ENCODE measurements around the gene CCL23. TPM values are rescaled to one million over a fixed set of nuclear protein-coding genes. Genes with fewer than 3 reads are reported as not detected.
"Not testable (repeated sequence)": the region's sequence is repeated elsewhere in the genome, so short reads cannot be mapped to it uniquely, and the experiment has no call there.

Gene CCL23
- polyA plus RNA-seq, 3 donors = 0.56 TPM; not detected in 2

GRCh38 chr17:36004594-36005108 is 13.1 kb downstream of the CCL23 start:
- peak; percentile 26 for DNase-seq

DNA sequence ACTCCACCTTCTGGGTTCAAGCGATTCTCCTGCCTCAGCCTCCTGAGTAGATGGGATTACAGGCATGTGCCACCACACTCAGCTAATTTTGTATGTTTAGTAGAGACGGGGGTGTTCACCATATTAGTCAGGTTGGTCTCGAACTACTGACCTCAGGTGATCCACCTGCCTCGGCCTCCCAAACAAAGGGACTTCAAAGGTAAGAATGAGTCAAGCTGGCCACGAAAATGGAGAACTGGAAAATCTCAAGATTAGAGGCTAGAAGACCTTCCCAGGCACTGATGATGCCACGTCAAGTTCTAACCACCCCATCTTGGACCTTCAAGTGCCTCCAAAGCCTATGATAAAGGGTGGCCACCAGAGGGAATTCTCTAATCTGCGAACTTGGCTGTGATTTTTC is 15.1 kb downstream of the CCL23 start:
- no peak for DNase-seq

DNA sequence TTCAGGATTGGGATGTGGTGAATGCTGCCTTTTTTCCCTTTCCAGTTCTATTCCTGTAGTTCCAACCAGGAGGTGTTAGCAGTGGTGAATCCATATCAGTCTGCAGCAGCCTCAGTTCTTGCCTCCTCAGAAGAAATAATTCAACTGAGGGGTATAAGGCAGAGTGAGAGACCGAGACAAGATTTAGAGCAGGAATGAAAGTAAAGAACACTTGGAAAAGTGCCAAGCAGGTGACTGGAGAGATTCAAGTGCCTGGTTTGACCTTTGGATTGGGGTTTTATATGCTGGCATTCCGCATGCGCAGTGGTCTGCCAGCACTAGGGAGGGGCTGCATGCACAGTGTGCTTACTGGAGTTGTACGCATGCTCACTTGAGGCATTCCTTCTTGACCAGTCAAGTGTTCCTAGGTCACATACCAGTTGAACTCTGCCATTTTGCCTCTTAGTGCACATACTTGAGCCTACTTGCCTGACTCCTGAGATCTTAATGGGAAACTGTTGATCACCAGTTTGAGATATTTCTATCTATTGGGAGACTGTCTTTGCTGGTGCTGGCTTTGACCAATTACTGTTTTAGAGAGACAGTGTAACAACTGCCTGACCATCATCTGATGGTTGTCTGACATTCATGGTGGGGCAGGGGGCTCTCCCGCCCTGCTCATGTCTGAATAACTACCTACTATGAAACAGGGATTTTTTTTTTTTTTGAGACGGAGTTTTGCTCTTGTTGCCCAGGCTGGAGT is 15.7 kb downstream of the CCL23 start:
- DNase-seq = peak; percentile 68

- no peak for DNase-seq
Observed at GRCh38 chr17:36001110-36001771, 16.5 kb downstream of the CCL23 start, which contains the start of gene CCL15. Gene CCL15, minus strand, starts transcription at chr17:36001553. Its CDS starts 61 bp downstream, at chr17:36001492.

DNA sequence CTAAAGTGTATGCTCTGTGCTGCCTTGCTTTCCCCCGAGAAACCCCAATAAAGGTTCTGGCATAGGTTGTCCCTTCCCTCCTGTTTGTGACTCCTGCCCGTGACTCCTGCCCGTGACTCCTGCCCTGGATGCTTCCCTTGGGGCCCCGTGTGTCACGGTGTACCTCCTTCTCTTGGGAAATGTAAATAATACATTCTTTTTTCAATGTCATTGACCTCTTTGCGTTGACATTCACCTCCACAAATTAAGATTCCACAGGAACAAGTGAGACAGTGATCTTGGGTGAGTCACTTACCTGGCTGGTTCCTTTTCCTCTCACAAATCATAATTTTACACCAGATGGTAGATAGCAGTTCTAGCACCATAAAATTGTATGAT is 17.1 kb downstream of the CCL23 start:
- DNase-seq = no peak

DNA sequence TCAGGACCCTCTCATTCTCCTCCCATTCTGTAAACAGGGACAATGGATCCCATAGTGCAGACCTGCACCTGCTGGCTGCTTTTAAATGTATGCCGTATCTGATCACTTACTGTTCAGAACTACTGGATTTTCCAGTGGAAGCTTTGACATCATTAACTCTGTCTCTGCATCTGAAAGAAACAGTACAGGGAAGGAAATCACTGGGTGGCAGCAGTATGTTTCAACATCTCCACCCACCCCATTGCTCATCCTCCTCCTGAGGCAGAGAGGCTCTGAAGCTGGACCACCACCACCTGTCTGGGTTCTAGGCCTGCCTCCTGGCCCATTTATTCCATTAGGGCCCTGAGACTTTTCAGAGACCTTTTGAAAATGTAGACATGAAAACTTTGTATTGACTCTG is 19.0 kb downstream of the CCL23 start:
- no peak for DNase-seq

DNA sequence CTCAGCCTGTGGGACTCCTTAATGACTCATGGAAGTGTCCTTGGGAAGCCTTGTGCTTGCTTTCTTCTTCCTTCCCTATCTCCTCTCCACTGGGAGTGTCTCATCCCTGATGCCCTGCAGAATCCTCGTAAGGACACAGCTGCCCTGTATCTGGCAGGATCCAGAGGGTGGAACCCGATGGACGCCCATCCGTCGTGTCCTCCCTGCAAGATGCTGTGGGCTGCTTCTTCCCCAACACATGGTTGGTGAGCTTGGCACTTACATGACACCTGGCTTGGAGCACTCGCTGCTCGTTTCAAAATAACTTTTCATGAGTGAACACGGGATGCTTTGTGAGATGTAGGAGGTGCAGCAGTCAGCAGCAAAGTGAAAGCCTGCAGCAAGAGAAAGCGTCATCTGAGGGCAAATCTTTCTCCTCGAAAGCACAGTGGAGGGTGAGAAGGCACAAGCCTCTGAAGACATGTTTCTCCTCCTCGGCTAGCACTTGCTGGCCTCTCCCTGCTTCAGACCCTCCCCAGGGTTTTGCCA is 19.7 kb downstream of the CCL23 start:
- no peak for DNase-seq

DNA sequence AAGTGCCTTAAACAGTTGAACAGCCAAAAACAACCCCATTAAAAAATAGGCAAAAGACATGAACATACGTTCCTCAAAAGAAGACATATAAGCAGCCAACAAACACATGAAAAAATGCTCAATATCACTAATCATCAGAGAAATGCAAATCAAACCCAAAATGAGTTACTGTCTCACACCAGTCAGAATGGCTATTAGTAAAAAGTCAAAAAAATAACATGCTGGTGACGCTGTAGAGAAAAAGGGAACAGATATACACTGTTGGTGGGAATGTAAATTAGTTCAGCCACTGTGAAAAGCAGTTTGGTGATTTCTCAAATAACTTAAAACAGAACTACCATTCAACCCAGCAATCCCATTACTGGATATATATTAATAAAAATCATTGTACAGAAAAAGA is 22.4 kb downstream of the CCL23 start:
- DNase-seq = not testable (repeated sequence)

DNA sequence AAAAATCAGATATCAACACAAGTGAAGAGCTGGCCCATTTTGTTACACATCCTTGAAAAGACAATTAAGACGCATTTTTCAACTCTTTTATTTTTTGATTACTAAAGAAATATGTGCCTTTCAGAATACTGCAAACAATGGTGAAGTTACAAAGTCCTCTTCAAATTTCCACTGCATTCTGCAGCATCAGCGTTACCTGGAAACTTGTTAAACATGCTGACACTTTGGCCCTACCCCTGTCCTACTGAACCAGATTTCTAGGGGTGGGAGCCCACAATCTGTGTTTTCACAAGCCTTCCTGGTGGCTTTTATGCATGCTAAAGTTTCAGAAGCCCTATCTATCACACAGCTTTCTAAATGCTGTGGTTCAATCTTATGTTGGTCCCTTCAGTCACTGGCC is 26.7 kb downstream of the CCL23 start:
- DNase-seq = no peak

GRCh38 chr17:35988164-35988563 is 29.6 kb downstream of the CCL23 start:
- no peak for DNase-seq

- DNase-seq = no peak
Observed at GRCh38 chr17:35986643-35987042, 31.1 kb downstream of the CCL23 start, which contains the start of gene CCL14. Gene CCL14, minus strand, starts transcription at chr17:35986729. Its CDS starts 80 bp downstream, at chr17:35986649.

GRCh38 chr17:35984140-35984539 is 33.6 kb downstream of the CCL23 start:
- DNase-seq = no peak

GRCh38 chr17:35982409-35983191 is 35.2 kb downstream of the CCL23 start:
- no peak for DNase-seq

DNA sequence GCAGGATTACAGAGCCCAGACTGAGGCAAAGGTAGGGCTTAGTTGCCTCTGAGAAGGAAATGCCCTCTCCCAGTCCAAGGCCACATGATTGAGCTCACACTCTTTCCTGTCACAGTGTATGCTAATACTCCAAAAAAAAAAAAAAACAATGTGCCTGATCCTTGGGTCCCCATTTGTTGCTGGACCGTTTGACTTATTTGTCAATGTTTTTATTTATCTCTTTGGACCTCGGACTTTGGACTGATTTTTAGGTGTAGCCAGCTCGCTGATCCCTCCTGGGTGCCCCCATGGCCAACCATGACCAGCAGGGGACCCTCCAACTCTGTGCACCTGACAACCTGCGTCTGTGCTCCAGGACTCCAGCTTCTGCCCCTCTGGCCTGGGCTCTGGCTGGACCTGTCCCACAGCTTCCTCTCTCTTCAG is 35.9 kb downstream of the CCL23 start:
- no peak for DNase-seq

DNA sequence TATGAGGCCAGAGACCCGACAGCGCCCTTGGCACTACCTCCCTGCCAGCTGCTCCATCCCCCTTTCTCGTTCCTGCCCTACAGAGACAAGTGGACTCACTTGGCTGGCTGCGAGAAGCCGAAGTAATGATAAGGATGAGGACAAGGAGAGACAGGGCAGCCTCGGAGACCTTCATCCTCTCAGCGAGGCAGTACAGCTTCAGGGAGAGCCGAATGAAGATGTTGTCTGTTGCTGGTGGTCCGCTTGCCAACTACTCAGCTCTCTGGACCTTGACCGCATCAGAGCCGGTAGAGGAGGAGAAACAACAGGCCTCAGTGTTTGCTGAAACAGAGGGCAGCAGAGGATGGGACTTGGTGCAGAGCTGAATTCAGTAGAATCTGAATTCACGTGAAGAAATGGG is 36.5 kb downstream of the CCL23 start, which contains the start of gene CCL16:
Gene CCL16 (minus strand): TSS at position 252 of the 400 bp plus-strand sequence. CDS start 77 bp downstream, at position 175.
- DNase-seq = no peak

DNA sequence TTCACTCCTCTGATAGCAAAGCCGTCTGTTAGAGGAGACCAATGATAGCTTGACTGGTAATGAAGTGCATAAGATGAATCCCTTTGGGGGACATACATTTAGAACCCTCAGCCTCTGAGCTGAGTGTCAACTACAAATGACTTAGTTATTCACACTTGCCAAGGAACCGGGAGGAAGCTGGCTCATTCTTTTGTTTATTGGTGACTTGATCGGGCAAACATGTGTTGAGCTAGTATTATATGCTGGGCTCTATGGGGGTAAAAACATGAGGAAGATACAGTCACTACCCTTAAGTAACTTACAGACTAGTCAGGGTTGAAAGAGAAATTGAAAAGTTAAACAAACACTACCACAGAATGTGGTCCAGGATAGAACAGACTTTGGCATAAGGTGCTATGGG is 39.4 kb downstream of the CCL23 start:
- DNase-seq = no peak

DNA sequence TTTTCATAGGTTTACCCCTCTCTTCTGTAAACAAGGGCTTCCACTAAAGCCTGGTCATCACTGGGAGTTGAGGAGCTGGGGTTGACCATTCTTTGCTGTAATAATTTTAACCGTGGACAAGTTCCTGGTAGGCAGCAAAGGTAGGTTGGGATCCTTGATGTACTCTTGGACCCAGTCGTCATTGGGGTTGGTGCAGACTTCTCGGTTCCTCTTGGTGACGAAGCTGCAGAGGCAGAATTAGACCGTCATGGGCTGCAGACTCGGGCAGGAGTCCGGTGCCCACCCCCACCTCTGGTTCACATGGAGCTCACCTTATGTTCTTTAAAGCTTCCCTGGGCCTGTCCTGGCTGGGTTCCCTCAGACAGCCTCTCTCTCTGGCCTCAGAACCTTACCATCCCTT is 40.3 kb downstream of the CCL23 start:
- no peak for DNase-seq

- DNase-seq = no peak
Observed at GRCh38 chr17:35973333-35974260, 44.2 kb downstream of the CCL23 start.

DNA sequence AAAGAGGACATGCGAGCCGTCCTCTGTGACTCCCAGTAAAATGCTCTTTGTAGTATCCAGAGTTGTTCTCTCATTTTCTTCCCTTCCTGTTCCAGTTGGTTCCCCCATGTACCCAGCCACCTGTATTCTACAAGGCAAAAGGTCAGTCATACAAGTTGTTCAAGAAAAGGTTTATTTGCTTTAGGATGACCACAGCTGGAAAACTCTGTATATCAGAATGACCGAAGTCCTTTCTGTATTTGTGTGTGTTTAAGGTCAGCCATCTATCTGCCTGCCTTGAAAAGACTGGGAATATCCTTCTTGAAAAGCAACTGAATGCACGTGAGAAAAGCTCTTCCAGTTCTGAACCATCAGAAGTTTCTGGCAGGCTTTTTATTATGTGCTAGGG is 44.8 kb downstream of the CCL23 start:
- no peak for DNase-seq

DNA sequence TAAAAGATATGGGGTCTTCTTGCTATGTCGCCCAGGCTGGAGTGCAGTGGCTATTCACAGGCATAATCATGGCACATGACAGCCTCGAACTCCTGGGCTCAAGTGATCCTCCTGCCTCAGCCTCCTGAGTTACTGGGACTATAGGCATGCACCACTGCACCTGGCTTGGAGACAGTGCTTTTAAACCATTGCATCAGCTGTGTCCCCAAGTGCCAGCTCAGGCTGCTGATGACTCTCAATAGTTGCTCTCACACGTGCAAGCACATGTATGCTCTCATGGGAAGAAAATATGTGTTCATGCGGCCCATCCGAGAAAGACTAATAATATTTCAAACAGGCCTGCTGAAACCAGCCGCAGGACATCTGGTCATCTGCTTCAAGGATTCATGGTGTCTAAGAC is 45.2 kb downstream of the CCL23 start:
- no peak for DNase-seq

GRCh38 chr17:35972066-35972465 is 45.7 kb downstream of the CCL23 start:
- DNase-seq = no peak
